Karpas-422 (cell line): ENCODE data around the gene PIGC. TPM values are rescaled to one million over a fixed set of nuclear protein-coding genes. Genes with fewer than 3 reads are reported as not detected.

Experiments
- DNase-seq: peaks from one replicate; pipeline ENCODE4 v3.0.0-alpha.2; 2015
- H2AFZ ChIP-seq: fragments of 200-600 bp; sonication (generic); 2 replicates; pipeline ENCODE4 v1.6.1; 2014; ENCODE audit warnings: antibody characterized with exemption, low read length, mixed read lengths
- H3K27ac ChIP-seq: fragments of 200-600 bp; sonication (generic); 2 replicates; pipeline ENCODE4 v1.5.1; 2014; ENCODE audit warnings: mild to moderate bottlenecking, low read length, moderate library complexity
- H3K27me3 ChIP-seq: fragments of 200-600 bp; sonication (generic); 2 replicates; pipeline ENCODE4 v1.6.1; 2014; ENCODE audit warnings: low read length, mixed read lengths
- H3K36me3 ChIP-seq: fragments of 200-600 bp; sonication (generic); 2 replicates; pipeline ENCODE4 v1.6.1; 2014; ENCODE audit warnings: low read length, mixed read lengths; ENCODE audit not compliant: insufficient read depth
- H3K4me1 ChIP-seq: fragments of 200-600 bp; sonication (generic); 2 replicates; pipeline ENCODE4 v1.6.1; 2014; ENCODE audit warnings: mild to moderate bottlenecking, low read length, mixed read lengths
- H3K4me2 ChIP-seq: fragments of 200-600 bp; sonication (generic); 2 replicates; pipeline ENCODE4 v1.6.1; 2014; ENCODE audit warnings: low read length, low read depth, mild to moderate bottlenecking; ENCODE audit not compliant: poor library complexity, severe bottlenecking
- H3K4me3 ChIP-seq: fragments of 200-600 bp; sonication (generic); 2 replicates; pipeline ENCODE4 v1.5.1; 2014; ENCODE audit warnings: mild to moderate bottlenecking, antibody characterized with exemption, low read length, mixed read lengths
- H3K79me2 ChIP-seq: fragments of 200-600 bp; sonication (generic); 2 replicates; pipeline ENCODE4 v1.6.1; 2014; ENCODE audit warnings: mild to moderate bottlenecking, low read length, mixed read lengths
- H3K9ac ChIP-seq: fragments of 200-600 bp; sonication (generic); 2 replicates; pipeline ENCODE4 v1.6.0; 2014; ENCODE audit warnings: low read length
- H3K9me2 ChIP-seq: fragments of 200-600 bp; sonication (generic), shearing (Covaris generic); replicated peaks from 2 replicates; pipeline ENCODE4 v1.6.0; 2014; ENCODE audit warnings: mild to moderate bottlenecking, low read length, moderate library complexity; ENCODE audit not compliant: insufficient read depth
- H3K9me3 ChIP-seq: fragments of 300-700, 200-600 bp; sonication (generic); 2 replicates; pipeline ENCODE4 v1.6.1; 2014; ENCODE audit warnings: low read length, mixed read lengths
- H4K20me1 ChIP-seq: fragments of 200-600 bp; sonication (generic); 2 replicates; pipeline ENCODE4 v1.6.1; 2014; ENCODE audit warnings: mild to moderate bottlenecking, antibody characterized with exemption, low read length, low read depth; ENCODE audit not compliant: insufficient read depth
- total RNA-seq: library from RNA; depleted of rRNA; stranded (reverse); fragments of >200 nt; shearing (Covaris generic); gene quantifications from 2 replicates; pipeline ENCODE4 v1.2.3, GENCODE V29; 2014; ENCODE audit warnings: low replicate concordance

PIGC gene
- total RNA-seq, 1 experiment from 2014 or later = 24.7 TPM

DNA sequence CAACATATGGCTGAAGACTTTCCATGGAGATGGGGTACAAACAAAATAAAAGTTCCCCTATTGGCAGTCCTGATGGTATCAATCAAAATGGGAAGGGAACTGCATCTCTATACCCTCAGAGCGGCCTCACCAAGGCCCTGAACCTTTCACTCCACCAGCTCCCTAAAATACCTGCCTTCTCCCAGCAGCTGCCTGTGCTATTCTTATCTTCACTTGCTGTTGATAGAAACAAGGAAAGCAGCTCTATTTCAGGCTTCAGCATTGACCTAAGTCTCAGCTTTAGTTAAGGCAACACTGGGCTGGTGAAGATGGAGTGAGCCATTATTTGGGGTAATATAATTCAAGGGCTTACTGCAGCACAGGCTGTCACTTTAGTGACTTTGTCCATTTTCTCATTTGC lies 21.7 kb upstream of the PIGC start:
- H3K9me3 ChIP-seq = no peaks in the 10 kb centered on the region
- H3K36me3 ChIP-seq = no peaks in the 10 kb centered on the region
- no peak overlapping the region for H3K27ac ChIP-seq
- no peak overlapping the region for H3K4me3 ChIP-seq
- no peak overlapping the region for H3K4me2 ChIP-seq
- H3K79me2 ChIP-seq = no peaks in the 10 kb centered on the region
- H3K9ac ChIP-seq = no peak overlapping the region
- H3K9me2 ChIP-seq = no peaks in the 10 kb centered on the region
- H2AFZ ChIP-seq = no peak overlapping the region
- no peaks in the 10 kb centered on the region for H3K27me3 ChIP-seq
- H4K20me1 ChIP-seq = no peaks in the 10 kb centered on the region
- no peak for DNase-seq
- no peaks in the 10 kb centered on the region for H3K4me1 ChIP-seq

DNA sequence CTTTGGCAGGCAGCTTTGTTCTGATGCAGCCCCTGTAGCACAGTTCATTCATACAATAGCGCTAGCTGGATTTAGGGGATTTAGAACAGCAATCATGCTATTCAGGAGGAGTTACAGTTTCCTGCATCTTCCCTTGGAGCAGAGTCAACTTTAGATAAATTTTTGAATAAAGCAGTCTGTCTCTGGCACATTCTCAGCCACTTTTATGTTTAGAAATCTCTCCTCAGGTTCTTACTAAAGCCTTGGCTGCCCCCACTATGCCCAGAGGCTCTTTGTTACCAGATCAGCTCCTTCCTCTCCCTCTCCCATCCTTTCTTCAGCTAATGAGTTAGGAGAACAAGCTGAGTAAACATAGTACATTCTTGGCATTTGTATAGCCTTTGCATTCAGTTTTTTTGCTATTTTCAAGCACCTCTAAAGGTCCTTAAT lies 17.0 kb upstream of the PIGC start:
- no peaks in the 10 kb centered on the region for H3K4me1 ChIP-seq
- no peaks in the 10 kb centered on the region for H3K9me2 ChIP-seq
- no peaks in the 10 kb centered on the region for H3K27me3 ChIP-seq
- no peak overlapping the region for H3K4me2 ChIP-seq
- no peak overlapping the region for H3K9ac ChIP-seq
- no peaks in the 10 kb centered on the region for H3K36me3 ChIP-seq
- no peak overlapping the region for H2AFZ ChIP-seq
- H3K27ac ChIP-seq = no peak overlapping the region
- H4K20me1 ChIP-seq = no peaks in the 10 kb centered on the region
- no peaks in the 10 kb centered on the region for H3K79me2 ChIP-seq
- no peak overlapping the region for H3K4me3 ChIP-seq
- no peaks in the 10 kb centered on the region for H3K9me3 ChIP-seq
- DNase-seq = no peak

DNA sequence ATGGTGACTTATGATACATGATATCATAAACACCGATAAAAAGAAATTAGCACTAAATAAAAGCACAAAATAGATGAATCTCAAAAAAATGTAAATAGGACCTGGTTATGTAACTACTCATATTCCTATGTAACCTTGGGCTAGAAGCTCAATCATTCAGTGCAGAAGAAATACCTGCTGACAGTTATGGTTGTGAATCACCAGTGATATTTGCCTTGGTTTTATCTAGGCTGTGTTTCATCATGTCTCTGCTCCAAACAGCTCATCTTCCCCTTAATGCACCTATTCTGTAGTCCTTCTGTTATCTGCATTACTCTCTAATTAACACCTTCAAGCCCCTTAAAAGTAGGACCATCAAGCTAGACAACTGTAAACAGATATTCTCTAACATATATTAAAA lies 16.3 kb upstream of the PIGC start:
- no peak overlapping the region for H3K27ac ChIP-seq
- H3K27me3 ChIP-seq = no peaks in the 10 kb centered on the region
- H3K36me3 ChIP-seq = no peaks in the 10 kb centered on the region
- H3K9me2 ChIP-seq = no peaks in the 10 kb centered on the region
- no peaks in the 10 kb centered on the region for H3K79me2 ChIP-seq
- H3K4me2 ChIP-seq = no peak overlapping the region
- DNase-seq = no peak
- no peak overlapping the region for H3K9ac ChIP-seq
- no peaks in the 10 kb centered on the region for H4K20me1 ChIP-seq
- no peak overlapping the region for H2AFZ ChIP-seq
- no peak overlapping the region for H3K4me3 ChIP-seq
- H3K4me1 ChIP-seq = no peaks in the 10 kb centered on the region
- no peaks in the 10 kb centered on the region for H3K9me3 ChIP-seq

DNA sequence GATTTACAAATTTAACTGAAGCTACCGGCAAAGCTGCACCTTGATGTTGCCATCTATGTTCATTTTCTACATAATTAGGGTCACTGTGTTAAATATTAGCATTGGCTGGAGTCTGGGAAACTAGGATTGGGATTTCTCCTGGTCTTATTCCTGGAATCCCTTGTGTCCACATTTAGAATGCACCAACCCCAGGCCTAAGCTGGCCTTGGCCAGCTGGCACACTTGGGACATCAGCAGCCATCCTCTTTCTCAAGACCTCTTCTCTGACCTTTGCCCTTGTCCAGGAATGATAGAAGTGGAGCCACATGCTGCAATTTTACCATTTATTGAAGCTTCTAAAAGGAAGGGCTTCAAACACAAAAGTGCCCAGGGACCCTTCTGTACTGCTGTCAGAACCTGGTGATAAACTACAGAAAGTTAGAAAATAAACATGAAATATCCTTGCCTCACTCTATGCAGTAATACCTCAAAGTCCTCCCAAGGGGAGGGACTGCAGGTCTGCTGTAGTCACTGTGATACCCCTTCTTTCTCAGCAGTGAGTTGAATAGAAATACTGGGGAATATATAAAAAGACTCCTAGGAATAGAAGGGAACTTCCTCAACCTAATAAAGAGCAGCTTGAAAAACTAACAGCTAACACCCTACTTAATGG lies 13.7 kb upstream of the PIGC start:
- no peak overlapping the region for H3K27ac ChIP-seq
- no peaks in the 10 kb centered on the region for H3K9me2 ChIP-seq
- H3K79me2 ChIP-seq = no peaks in the 10 kb centered on the region
- H3K4me2 ChIP-seq = no peak overlapping the region
- no peak overlapping the region for H2AFZ ChIP-seq
- no peaks in the 10 kb centered on the region for H4K20me1 ChIP-seq
- no peaks in the 10 kb centered on the region for H3K36me3 ChIP-seq
- no peaks in the 10 kb centered on the region for H3K9me3 ChIP-seq
- DNase-seq = no peak
- no peak overlapping the region for H3K4me3 ChIP-seq
- no peak overlapping the region for H3K9ac ChIP-seq
- H3K4me1 ChIP-seq = no peaks in the 10 kb centered on the region
- no peaks in the 10 kb centered on the region for H3K27me3 ChIP-seq

DNA sequence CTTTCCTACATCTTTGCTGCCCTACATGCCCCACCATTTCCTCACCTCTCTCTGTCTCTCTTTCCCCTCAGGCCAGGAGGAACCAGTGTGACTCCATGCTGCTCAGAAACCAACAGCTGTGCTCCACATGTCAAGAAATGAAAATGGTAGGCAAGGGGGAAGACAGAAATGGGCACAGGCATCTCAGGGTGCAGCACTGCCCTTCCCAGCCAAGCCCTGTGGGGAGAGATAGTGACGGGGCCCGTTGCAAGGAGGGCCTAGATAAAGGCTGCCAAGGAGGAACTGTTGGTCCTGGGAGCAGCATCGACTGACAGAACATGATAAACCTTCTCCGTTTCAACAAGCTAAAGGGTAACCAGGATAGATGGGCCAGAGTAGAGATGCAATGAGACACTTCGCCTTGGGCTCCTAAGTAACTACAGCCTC lies 12.5 kb upstream of the PIGC start:
- no peaks in the 10 kb centered on the region for H3K9me2 ChIP-seq
- no peaks in the 10 kb centered on the region for H3K36me3 ChIP-seq
- H3K9me3 ChIP-seq = no peaks in the 10 kb centered on the region
- H4K20me1 ChIP-seq = no peaks in the 10 kb centered on the region
- no peak overlapping the region for H2AFZ ChIP-seq
- H3K4me2 ChIP-seq = no peak overlapping the region
- no peaks in the 10 kb centered on the region for H3K4me1 ChIP-seq
- H3K27me3 ChIP-seq = no peaks in the 10 kb centered on the region
- no peak overlapping the region for H3K9ac ChIP-seq
- no peak overlapping the region for H3K4me3 ChIP-seq
- H3K79me2 ChIP-seq = no peaks in the 10 kb centered on the region
- DNase-seq = no peak
- no peak overlapping the region for H3K27ac ChIP-seq

DNA sequence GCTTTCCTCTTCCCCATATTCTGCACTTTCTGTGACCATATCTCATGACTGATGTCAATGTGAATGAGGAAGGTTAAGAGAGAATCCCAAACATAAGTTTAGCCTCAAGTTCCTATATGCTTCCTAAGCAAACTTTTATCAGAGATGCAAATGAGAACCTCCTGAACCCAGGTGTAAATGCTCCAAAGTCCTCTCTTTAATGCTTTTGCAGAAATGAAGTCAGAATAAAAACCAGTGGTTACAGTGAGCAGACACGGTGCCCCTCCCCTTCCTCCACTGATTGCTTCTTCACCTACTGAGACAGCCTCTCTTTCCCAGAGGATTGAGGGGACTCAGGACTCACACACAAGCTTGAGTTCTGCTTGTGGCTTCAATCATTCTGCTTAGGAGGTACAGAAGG lies 11.6 kb upstream of the PIGC start:
- no peak for DNase-seq
- Histone ChIP-seq H2AFZ (no peak overlapping the region), H3K9ac (no peak overlapping the region)

DNA sequence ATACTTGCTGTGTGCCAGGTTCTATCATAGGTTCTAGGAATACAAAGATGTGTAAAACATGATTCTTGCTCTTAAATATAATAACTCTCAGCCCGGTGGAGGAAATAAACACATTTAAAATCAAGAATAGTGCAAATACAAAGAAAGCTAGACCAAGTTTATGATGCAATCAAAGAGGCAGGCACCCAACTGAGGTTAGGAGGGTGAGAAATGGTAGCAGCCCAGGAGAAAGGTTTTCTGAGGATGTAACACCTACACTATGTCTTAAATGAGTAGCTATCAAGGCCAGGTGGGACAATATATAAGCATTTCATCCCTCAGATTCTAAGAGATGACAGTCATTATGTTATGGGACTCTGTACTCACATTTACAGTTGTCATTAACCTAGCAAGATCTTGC lies 9.7 kb upstream of the PIGC start:
- H3K27ac ChIP-seq = no peak overlapping the region
- no peaks in the 10 kb centered on the region for H3K36me3 ChIP-seq
- no peak overlapping the region for H3K4me3 ChIP-seq
- H3K79me2 ChIP-seq = no peaks in the 10 kb centered on the region
- H3K27me3 ChIP-seq = no peaks in the 10 kb centered on the region
- H4K20me1 ChIP-seq = no peaks in the 10 kb centered on the region
- H3K9me2 ChIP-seq = no peaks in the 10 kb centered on the region
- no peak overlapping the region for H3K9ac ChIP-seq
- H3K9me3 ChIP-seq = no peaks in the 10 kb centered on the region
- no peak overlapping the region for H2AFZ ChIP-seq
- peaks cover 7% of the 10 kb centered on the region for H3K4me1 ChIP-seq
- no peak overlapping the region for H3K4me2 ChIP-seq
- DNase-seq = no peak

More for the DNA sequence above, 11.6 kb upstream of the PIGC start:
- Histone ChIP-seq H3K4me3 (no peak overlapping the region), H4K20me1 (no peaks in the 10 kb centered on the region), H3K36me3 (no peaks in the 10 kb centered on the region), H3K27ac (no peak overlapping the region), H3K9me2 (no peaks in the 10 kb centered on the region), H3K4me1 (peaks cover 1% of the 10 kb centered on the region), H3K4me2 (no peak overlapping the region), H3K79me2 (no peaks in the 10 kb centered on the region), H3K27me3 (no peaks in the 10 kb centered on the region), H3K9me3 (no peaks in the 10 kb centered on the region)

DNA sequence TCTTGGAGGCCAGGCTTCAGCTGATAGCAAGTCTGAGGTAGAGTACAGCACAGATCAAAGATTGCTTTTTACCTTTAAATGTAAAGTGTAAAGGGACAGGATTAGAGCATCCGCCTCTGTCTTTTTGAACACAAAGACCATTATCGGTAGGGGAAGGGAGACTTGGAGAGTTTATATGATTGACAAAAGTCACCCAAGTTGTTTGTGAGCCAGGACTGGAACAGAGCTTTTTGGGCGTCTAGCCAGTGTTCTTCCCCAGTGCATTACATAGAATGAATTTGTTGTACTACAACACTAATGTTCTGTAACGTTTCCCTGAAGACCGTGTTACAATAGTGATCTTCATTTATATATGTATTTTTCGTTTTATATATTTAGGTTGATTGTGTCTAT lies 9.3 kb upstream of the PIGC start:
- no peaks in the 10 kb centered on the region for H3K79me2 ChIP-seq

More for the DNA sequence above, 9.3 kb upstream of the PIGC start:
- Histone ChIP-seq H3K4me3 (no peak overlapping the region), H3K27ac (no peak overlapping the region), H3K9ac (no peak overlapping the region), H3K36me3 (no peaks in the 10 kb centered on the region), H3K27me3 (no peaks in the 10 kb centered on the region), H2AFZ (no peak overlapping the region), H3K4me2 (no peak overlapping the region), H3K4me1 (peaks cover 7% of the 10 kb centered on the region), H3K9me2 (no peaks in the 10 kb centered on the region), H4K20me1 (no peaks in the 10 kb centered on the region), H3K9me3 (no peaks in the 10 kb centered on the region)
- no peak for DNase-seq
